ENCODE results near the gene ZNF519. TPM values are rescaled to one million over a fixed set of nuclear protein-coding genes. Genes with fewer than 3 reads are reported as not detected.
A peak's percentile ranks its signal among the peaks of the same experiment; 100 is the strongest.
"Not testable (repeated sequence)": the region's sequence is repeated elsewhere in the genome, so short reads cannot be mapped to it uniquely, and the experiment has no call there.

ZNF519 gene
- total RNA-seq, 1 experiment from 2014 or later = 24.3 TPM

DNA sequence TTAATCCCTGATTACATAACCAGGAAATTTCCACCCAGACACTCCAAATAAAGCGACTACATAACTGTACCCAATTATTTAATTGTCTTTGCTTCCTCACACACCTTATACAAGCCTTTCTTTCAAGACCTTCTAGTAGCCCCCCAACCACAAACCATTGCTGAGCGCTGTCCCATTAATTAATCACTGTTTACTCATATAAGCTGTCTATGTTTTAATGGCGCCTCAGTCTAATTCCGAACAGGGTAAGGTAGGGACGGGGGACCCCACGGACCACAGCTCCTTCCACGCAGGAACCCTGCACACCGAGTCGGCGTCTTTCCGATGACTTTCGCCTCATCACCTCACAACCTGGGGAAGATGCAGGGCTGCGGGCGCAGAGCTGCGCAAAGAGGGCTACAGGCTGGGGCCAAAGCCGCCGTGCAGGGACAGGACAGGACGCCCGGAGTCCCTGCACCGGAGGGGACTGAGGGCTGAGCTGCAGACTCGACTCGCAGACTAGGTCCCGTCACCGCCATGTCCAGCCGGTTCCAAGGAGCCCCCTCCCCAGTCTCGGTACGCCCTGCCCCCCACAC lies 452 bp downstream of the ZNF519 start:
- Histone ChIP-seq H3K4me2 (ENCODE audit: insufficient read depth, insufficient read length, low read length) (peak overlapping the region; percentile 29), H3K18ac (ENCODE audit: insufficient read length, low read depth, low read length) (peak overlapping the region; percentile 56), H3K79me2 (ENCODE audit: insufficient read depth, low read length) (peaks cover 19% of the 10 kb centered on the region; the same call in 1 of the 2 replicates), H3K9ac (ENCODE audit: extremely low read depth, insufficient read length, low read length) (peak overlapping the region; percentile 82), H3K14ac (ENCODE audit: insufficient read depth, low read length) (peak overlapping the region; percentile 96)
- not testable (repeated sequence) for DNase-seq; H3K27me3 ChIP-seq (ENCODE audit: insufficient read depth, low read length); H4K91ac ChIP-seq (ENCODE audit: insufficient read length, low read depth, low read length); H4K20me1 ChIP-seq (ENCODE audit: control insufficient read depth, insufficient read depth, insufficient read length); H2BK120ac ChIP-seq (ENCODE audit: low read depth, low read length, poor library complexity, severe bottlenecking); H3K23ac ChIP-seq (ENCODE audit: insufficient read length, low read depth, low read length); H3K79me1 ChIP-seq (ENCODE audit: insufficient read depth, low read depth, low read length, poor library complexity, severe bottlenecking); H3K9me3 Mint-ChIP-seq; H3K23me2 ChIP-seq (ENCODE audit: insufficient read length, low read depth, low read length, poor library complexity, severe bottlenecking); H2BK15ac ChIP-seq (ENCODE audit: low read depth, low read length); H4K5ac ChIP-seq (ENCODE audit: insufficient read length, low read depth, low read length); H2AK5ac ChIP-seq (ENCODE audit: insufficient read length, low read length); H3T11ph ChIP-seq (ENCODE audit: low read length); H3K56ac ChIP-seq (ENCODE audit: insufficient read length, low read depth, low read length); H3K27ac ChIP-seq (ENCODE audit: insufficient read length, low read depth, low read length); H3K4me1 ChIP-seq (ENCODE audit: insufficient read depth, low read length); H4K8ac ChIP-seq (replicated peaks; ENCODE audit: insufficient read length, low read depth, low read length); H3K27me3 Mint-ChIP-seq (ENCODE audit: low read depth); H2AFZ ChIP-seq (ENCODE audit: low read length); H2BK12ac ChIP-seq (ENCODE audit: insufficient read length, low read depth, low read length); H2BK20ac ChIP-seq (ENCODE audit: low read depth, low read length, poor library complexity, severe bottlenecking); H3K9me3 ChIP-seq (ENCODE audit: control insufficient read depth, low read depth, low read length); H2BK5ac ChIP-seq (ENCODE audit: insufficient read length, low read length); H3K4ac ChIP-seq (ENCODE audit: low read depth, low read length)
- H3K27ac Mint-ChIP-seq = peak overlapping the region; percentile 98 to 100 (median 99)
- H3K36me3 Mint-ChIP-seq (ENCODE audit: insufficient read depth in 1 of 3, low read depth in 3 of 3) = peaks cover 13 to 24% (median 13%) of the 10 kb centered on the region in 3 experiments; a peak in 6 of 7 replicates
- peak overlapping the region; percentile 97 to 98 for H3K4me3 Mint-ChIP-seq
- no CpG with 5 or more reads among the region's 27 CpGs for WGBS (ENCODE audit: extremely low coverage, insufficient read length, low lambda C conversion rate)
- peaks cover 19 to 23% of the 10 kb centered on the region in 2 experiments for H3K4me1 Mint-ChIP-seq

DNA sequence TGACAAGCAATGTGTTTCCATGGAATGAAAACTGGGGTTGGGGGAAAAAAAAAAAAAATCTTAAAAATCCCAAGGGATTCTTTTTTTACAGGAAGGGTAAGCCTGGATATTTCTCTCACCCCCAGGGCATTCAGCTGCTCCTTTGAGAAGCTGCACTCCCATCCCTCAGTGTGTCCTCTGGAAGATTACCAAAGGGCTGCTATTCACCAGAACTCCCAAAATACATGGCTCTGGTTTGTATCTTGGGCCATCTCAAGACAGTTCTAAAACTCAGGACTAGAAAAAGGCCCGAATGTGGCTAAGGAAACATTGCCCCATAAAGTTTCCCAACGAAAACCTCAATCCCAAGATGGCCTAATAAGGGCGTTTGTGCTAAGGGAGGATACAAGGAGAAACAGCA lies 1.4 kb downstream of the ZNF519 start:
- peaks cover 19% of the 10 kb centered on the region; the same call in 1 of the 2 replicates for H3K79me2 ChIP-seq (ENCODE audit: insufficient read depth, low read length)
- H3K4me2 ChIP-seq (ENCODE audit: insufficient read depth, insufficient read length, low read length) = peak overlapping the region; percentile 53
- not testable (repeated sequence) for H3T11ph ChIP-seq (ENCODE audit: low read length); H2BK15ac ChIP-seq (ENCODE audit: low read depth, low read length); H3K18ac ChIP-seq (ENCODE audit: insufficient read length, low read depth, low read length); H2BK120ac ChIP-seq (ENCODE audit: low read depth, low read length, poor library complexity, severe bottlenecking); H3K56ac ChIP-seq (ENCODE audit: insufficient read length, low read depth, low read length); H4K20me1 ChIP-seq (ENCODE audit: control insufficient read depth, insufficient read depth, insufficient read length); H3K14ac ChIP-seq (ENCODE audit: insufficient read depth, low read length); H3K79me1 ChIP-seq (ENCODE audit: insufficient read depth, low read depth, low read length, poor library complexity, severe bottlenecking); H3K23me2 ChIP-seq (ENCODE audit: insufficient read length, low read depth, low read length, poor library complexity, severe bottlenecking); H3K9me3 ChIP-seq (ENCODE audit: control insufficient read depth, low read depth, low read length); H3K27me3 Mint-ChIP-seq (ENCODE audit: low read depth); H3K27me3 ChIP-seq (ENCODE audit: insufficient read depth, low read length); H3K9ac ChIP-seq (ENCODE audit: extremely low read depth, insufficient read length, low read length); H2BK12ac ChIP-seq (ENCODE audit: insufficient read length, low read depth, low read length); H2BK5ac ChIP-seq (ENCODE audit: insufficient read length, low read length); H2AK5ac ChIP-seq (ENCODE audit: insufficient read length, low read length); H3K4me1 ChIP-seq (ENCODE audit: insufficient read depth, low read length); H4K8ac ChIP-seq (replicated peaks; ENCODE audit: insufficient read length, low read depth, low read length); H2AFZ ChIP-seq (ENCODE audit: low read length); H3K9me3 Mint-ChIP-seq; H3K23ac ChIP-seq (ENCODE audit: insufficient read length, low read depth, low read length); H4K5ac ChIP-seq (ENCODE audit: insufficient read length, low read depth, low read length); H3K27ac ChIP-seq (ENCODE audit: insufficient read length, low read depth, low read length); DNase-seq; H3K4ac ChIP-seq (ENCODE audit: low read depth, low read length); H2BK20ac ChIP-seq (ENCODE audit: low read depth, low read length, poor library complexity, severe bottlenecking); H4K91ac ChIP-seq (ENCODE audit: insufficient read length, low read depth, low read length)
- WGBS (ENCODE audit: extremely low coverage, insufficient read length, low lambda C conversion rate) = no CpG with 5 or more reads among the region's 3 CpGs
- Mint-ChIP-seq H3K4me1 (peaks cover 22 to 26% of the 10 kb centered on the region in 2 experiments), H3K27ac (peak overlapping the region in 1 of 3 experiments; percentile 38; a peak in 2 of 7 replicates), H3K36me3 (ENCODE audit: insufficient read depth in 1 of 3, low read depth in 3 of 3) (peaks cover 13 to 28% (median 13%) of the 10 kb centered on the region in 3 experiments; a peak in 6 of 7 replicates), H3K4me3 (peak overlapping the region; percentile 97 to 98)
